A549 (cell line): ENCODE data around the gene MCTP1. TPM values are rescaled to one million over a fixed set of nuclear protein-coding genes. Genes with fewer than 3 reads are reported as not detected.

Source experiments
- ATAC-seq, 2 experiments: fragments of 200-7000 bp in 1 of 2; fragments of >200 bp in 1 of 2; cut with Nextera tagmentation in 1 of 2; cut with Tn5 transposase in 1 of 2; 3 replicates each; pipeline versions ENCODE4 v1.8.0 to v1.9.1; 2018 to 2020; ENCODE audit warnings: mild to moderate bottlenecking in 1 of 2, moderate library complexity in 1 of 2
- CTCF ChIA-PET: fragments of 300-600 bp; sonication (Branson Sonifier 250); formaldehyde crosslinking; extraction: SDS; loops from one replicate; lab custom pipeline; 2021; ENCODE audit warnings: antibody characterized with exemption, inconsistent platforms; lab: Yijun Ruan, JAX
- POLR2A ChIA-PET: fragments of 350-600 bp; formaldehyde crosslinking; extraction: SDS; loops from one replicate; lab custom pipeline; 2021; ENCODE audit warnings: antibody characterized with exemption, inconsistent platforms; lab: Yijun Ruan, JAX
- DNase-seq, 2 experiments: peaks; one replicate each; pipeline versions ENCODE4 v3.0.0 to v3.0.0-alpha.2; 2011 to 2016; ENCODE audit warnings: low read depth in 1 of 2, low spot score in 1 of 2
- FAIRE-seq: peaks from 2 replicates; lab custom pipeline; 2011; peaks lifted over from hg19 to GRCh38; lab: Jason Lieb, UNC
- H3K27ac ChIP-seq, 2 experiments: fragments of >200 bp; sonication (Bioruptor Twin); formaldehyde crosslinking; 3 replicates each; pipeline ENCODE4 v1.5.1; 2016 to 2017
- H3K4me1 ChIP-seq: fragments of >200 bp; sonication (Bioruptor Twin); formaldehyde crosslinking; 3 replicates; pipeline ENCODE4 v1.6.1; 2016
- H3K4me2 ChIP-seq: fragments of >200 bp; sonication (Bioruptor Twin); formaldehyde crosslinking; 3 replicates; pipeline ENCODE4 v1.6.1; 2016
- H3K4me3 ChIP-seq: fragments of >200 bp; sonication (Bioruptor Twin); formaldehyde crosslinking; 3 replicates; pipeline ENCODE4 v1.5.1; 2016
- H3K9me3 ChIP-seq: fragments of >200 bp; sonication (Bioruptor Twin); formaldehyde crosslinking; 3 replicates; pipeline ENCODE4 v1.6.1; 2016
- BCL3 ChIP-seq: fragments of >200 bp; sonication (Bioruptor Twin); formaldehyde crosslinking; IDR thresholded peaks from 3 replicates; pipeline ENCODE4 v1.6.1; 2016
- BHLHE40 ChIP-seq: IDR thresholded peaks from 2 replicates; pipeline ENCODE4 v1.6.1; 2012; ENCODE audit warnings: low read depth, low read length, inconsistent platforms
- CBX2 ChIP-seq: fragments of 200-600 bp; sonication (generic); IDR thresholded peaks from 2 replicates; pipeline ENCODE4 v1.6.1; 2016; ENCODE audit warnings: low read depth, mild to moderate bottlenecking, borderline replicate concordance
- CBX8 ChIP-seq: fragments of 200-600 bp; sonication (generic); IDR thresholded peaks from 2 replicates; pipeline ENCODE4 v1.6.1; 2016
- FOSL2 ChIP-seq, 2 experiments: fragments of 450-650 bp in 1 of 2; fragments of >200 bp in 1 of 2; sonication (Bioruptor Twin) in 1 of 2; formaldehyde crosslinking; IDR thresholded peaks; 2 replicates each; pipeline versions ENCODE4 v1.5.0 to v1.6.1; 2016 to 2020; ENCODE audit warnings: mild to moderate bottlenecking in 1 of 2, moderate library complexity in 1 of 2
- GATA3 ChIP-seq: IDR thresholded peaks from 2 replicates; pipeline ENCODE4 v1.6.1; 2012; ENCODE audit warnings: borderline replicate concordance
- HMGXB4 ChIP-seq: fragments of 250-450 bp; sonication (Bioruptor Pico); IDR thresholded peaks from 2 replicates; pipeline ENCODE4 v1.5.0; 2021; ENCODE audit warnings: mild to moderate bottlenecking, moderate library complexity, borderline replicate concordance
- PBX3 ChIP-seq: IDR thresholded peaks from 2 replicates; pipeline ENCODE4 v1.6.1; 2012
- POLR2A ChIP-seq: IDR thresholded peaks from 2 replicates; pipeline ENCODE4 v1.6.1; 2012; ENCODE audit warnings: mild to moderate bottlenecking, low read length
- RARB ChIP-seq: fragments of 250-450 bp; sonication (Bioruptor Pico); IDR thresholded peaks from 2 replicates; pipeline ENCODE4 v1.8.0; 2021; ENCODE audit warnings: mild to moderate bottlenecking, moderate library complexity
- REST ChIP-seq: fragments of 200-600 bp; sonication (generic); IDR thresholded peaks from 2 replicates; pipeline ENCODE4 v1.6.1; 2016; ENCODE audit warnings: antibody characterized with exemption, mild to moderate bottlenecking, moderate library complexity
- RFX5 ChIP-seq: fragments of 450-650 bp; IDR thresholded peaks from 2 replicates; pipeline ENCODE4 v1.7.1; 2014; ENCODE audit warnings: antibody characterized with exemption, mild to moderate bottlenecking, moderate library complexity
- RNF2 ChIP-seq: fragments of 200-600 bp; sonication (generic); IDR thresholded peaks from 2 replicates; pipeline ENCODE4 v1.6.1; 2016; ENCODE audit warnings: low read depth, mild to moderate bottlenecking, antibody characterized with exemption, moderate library complexity, borderline replicate concordance
- SREBF2 ChIP-seq: fragments of 450-650 bp; IDR thresholded peaks from 2 replicates; pipeline ENCODE4 v1.6.1; 2014; ENCODE audit warnings: mild to moderate bottlenecking, moderate library complexity
- USF2 ChIP-seq: fragments of 450-650 bp; IDR thresholded peaks from 2 replicates; pipeline ENCODE4 v1.6.1; 2014; ENCODE audit warnings: antibody characterized with exemption
- WGBS: methylation state at CpG from one replicate; pipeline ENCODE4 v1.1.6; 2017; ENCODE audit errors: missing lambda C conversion rate; 5-methylcytosine and 5-hydroxymethylcytosine counted together
- polyA plus RNA-seq, 4 experiments: library from polyadenylated mRNA; depleted of rRNA in 3 of 4; stranded (reverse); fragments of >200 nt; fragmentation: RNase III in 1 of 4; extraction: RNeasy Plus Mini Kit Qiagen cat#74134 plus additional on column Dnase treatment in 1 of 4; gene quantifications; 2 replicates in 3 of 4; 3 replicates in 1 of 4; pipeline ENCODE4 v1.2.3, GENCODE V29; 2011 to 2017

The MCTP1 gene
- polyA plus RNA-seq, 2 of the 4 experiments (the other 2 are of a cell fraction) = 5.4 to 6.9 TPM

- CTCF ChIA-PET = interaction anchor here (1.1 kb wide), 1 partner anchor 21 kb away, joined by 5 read pairs; no protein-coding TSS in a partner anchor
- FAIRE-seq (no peak), ATAC-seq (no peak), DNase-seq (no peak)
- Histone ChIP-seq H3K4me1 (no peaks in the 10 kb centered on the region), H3K27ac (no peak overlapping the region), H3K4me3 (no peak overlapping the region), H3K4me2 (no peak overlapping the region), H3K9me3 (no peaks in the 10 kb centered on the region)
- POLR2A ChIA-PET = no interaction called here
- 67% methylated on average over 3 of the region's 3 CpGs for WGBS
- no peak for TF ChIP-seq BCL3
- TF ChIP-seq SREBF2 = no peak
- no peak for TF ChIP-seq RNF2
- no peak for TF ChIP-seq CBX2
- no peak for TF ChIP-seq RARB (CRISPR knock-in tag)
- TF ChIP-seq PBX3 = no peak
- no peak for TF ChIP-seq RFX5
- TF ChIP-seq HMGXB4 (CRISPR knock-in tag) = no peak
- TF ChIP-seq USF2 = no peak
- TF ChIP-seq REST = no peak
- no peak for TF ChIP-seq POLR2A
- TF ChIP-seq BHLHE40 = no peak
- TF ChIP-seq CBX8 = no peak
- no peak for TF ChIP-seq GATA3
Measured at GRCh38 chr5:94759022-94759421, 525.9 kb downstream of the MCTP1 start.

- H3K9me3 ChIP-seq = no peaks in the 10 kb centered on the region
- no peak for TF ChIP-seq FOSL2 (IDR thresholded peaks at IDR 0.05)
- no peak for TF ChIP-seq FOSL2 (CRISPR knock-in tag; IDR thresholded peaks at IDR 0.05)
- no peak for TF ChIP-seq PBX3
- DNase-seq (no peak), FAIRE-seq (no peak), ATAC-seq (no peak)
- no peak overlapping the region for H3K4me3 ChIP-seq
- H3K27ac ChIP-seq = no peak overlapping the region
- 56% methylated on average over 5 of the region's 5 CpGs for WGBS
- POLR2A ChIA-PET = no interaction called here
- CTCF ChIA-PET = no interaction called here
- no peak overlapping the region for H3K4me2 ChIP-seq
- H3K4me1 ChIP-seq = no peaks in the 10 kb centered on the region
Measured at GRCh38 chr5:94754824-94755223, 530.1 kb downstream of the MCTP1 start.
